Keratinocyte (primary cell): ENCODE results near the gene CLDN2. TPM values are rescaled to one million over a fixed set of nuclear protein-coding genes. Genes with fewer than 3 reads are reported as not detected.

Experiments used
- DNase-seq: peaks from one replicate; pipeline ENCODE4 v3.0.0-alpha.2; 2011; ENCODE audit warnings: low read depth, missing footprints, low spot score
- FAIRE-seq: peaks from 2 replicates; lab custom pipeline; 2011; peaks lifted over from hg19 to GRCh38; lab: Jason Lieb, UNC
- H2AFZ ChIP-seq: 2 replicates; pipeline ENCODE4 v1.6.0; 2012; ENCODE audit warnings: low read length, control low read depth, inconsistent platforms; ENCODE audit not compliant: control insufficient read depth
- H3K27ac ChIP-seq: 2 replicates; pipeline ENCODE4 v1.5.1; 2011; ENCODE audit warnings: low read length; ENCODE audit not compliant: control insufficient read depth, insufficient read depth
- H3K27me3 ChIP-seq: 3 replicates; pipeline ENCODE4 v1.6.0; 2011; ENCODE audit warnings: low read length; ENCODE audit not compliant: control insufficient read depth, insufficient read depth; ENCODE audit errors: extremely low read depth
- H3K36me3 ChIP-seq, 2 experiments: 2 replicates in 1 of 2; 3 replicates in 1 of 2; pipeline ENCODE4 v1.5.1; 2011; ENCODE audit warnings: low read length in 2 of 2, mild to moderate bottlenecking in 1 of 2; ENCODE audit not compliant: control insufficient read depth in 2 of 2, insufficient read depth in 2 of 2; ENCODE audit errors: extremely low read depth in 1 of 2
- H3K4me1 ChIP-seq: 3 replicates; pipeline ENCODE4 v1.5.1; 2011; ENCODE audit warnings: low read length; ENCODE audit not compliant: control insufficient read depth, insufficient read depth; ENCODE audit errors: extremely low read depth
- H3K4me2 ChIP-seq: 3 replicates; pipeline ENCODE4 v1.6.0; 2011; ENCODE audit warnings: low read depth, low read length; ENCODE audit not compliant: control insufficient read depth, insufficient read depth; ENCODE audit errors: extremely low read depth
- H3K4me3 ChIP-seq, 3 experiments: fragments of 200-600 bp in 1 of 3; sonication (generic) in 1 of 3; 2 replicates in 2 of 3; 3 replicates in 1 of 3; pipeline ENCODE4 v1.5.1; 2011 to 2016; ENCODE audit warnings: low read length in 3 of 3, mild to moderate bottlenecking in 3 of 3, control low read depth in 2 of 3, inconsistent platforms in 1 of 3, low read depth in 1 of 3, mixed read lengths in 1 of 3, mixed run types in 1 of 3, moderate library complexity in 1 of 3; ENCODE audit not compliant: control insufficient read depth in 2 of 3, insufficient read depth in 2 of 3; ENCODE audit errors: extremely low read depth in 1 of 3
- H3K79me2 ChIP-seq: 2 replicates; pipeline ENCODE4 v1.6.0; 2012; ENCODE audit warnings: low read length; ENCODE audit not compliant: control insufficient read depth, insufficient read depth
- H3K9ac ChIP-seq: 3 replicates; pipeline ENCODE4 v1.6.0; 2011; ENCODE audit warnings: low read length; ENCODE audit not compliant: control insufficient read depth, insufficient read depth; ENCODE audit errors: extremely low read depth
- H3K9me1 ChIP-seq: 3 replicates; pipeline ENCODE4 v1.6.0; 2011; ENCODE audit warnings: low read length; ENCODE audit not compliant: control insufficient read depth, insufficient read depth; ENCODE audit errors: extremely low read depth
- H3K9me3 ChIP-seq: 2 replicates; pipeline ENCODE4 v1.5.1; 2012; ENCODE audit warnings: low read depth, low read length; ENCODE audit not compliant: control insufficient read depth
- H4K20me1 ChIP-seq: 3 replicates; pipeline ENCODE4 v1.6.0; 2011; ENCODE audit warnings: low read length; ENCODE audit not compliant: control insufficient read depth, insufficient read depth; ENCODE audit errors: extremely low read depth
- EZH2 ChIP-seq: IDR thresholded peaks from one replicate; pipeline ENCODE4 v1.6.1; 2012; ENCODE audit warnings: inconsistent platforms, mild to moderate bottlenecking, low read length, moderate library complexity
- dilution Hi-C: fragments of 300-500 bp; cut with MboI; formaldehyde crosslinking; loops from one replicate; pipeline ENCODE4 v1.7.0; 2020; ENCODE audit warnings: low sequenced_read_pairs; ENCODE audit not compliant: extremely low pct_ligation_motif_present
- polyA plus RNA-seq, 5 experiments: library from polyadenylated mRNA; depleted of rRNA in 3 of 5; stranded (reverse) in 3 of 5; stranded (forward) in 1 of 5; unstranded in 1 of 5; fragments of >200 nt; gene quantifications; 1 replicate in 1 of 5; 2 replicates in 3 of 5; 3 replicates in 1 of 5; pipeline versions ENCODE4 v1.2.1 to v1.2.3, GENCODE V29; 2011 to 2012; ENCODE audit warnings: missing spikeins in 2 of 5, low read depth in 1 of 5, low replicate concordance in 1 of 5
- TF ChIP-seq, protein P1 (sequence below), 3 experiments: IDR thresholded peaks in 1 of 3; conservative IDR thresholded peaks in 1 of 3; optimal IDR thresholded peaks in 1 of 3; 2 replicates in 2 of 3; 3 replicates in 1 of 3; pipeline versions ENCODE3 to v1.5.1; 2011; ENCODE audit warnings: low read length in 3 of 3, mild to moderate bottlenecking in 3 of 3, moderate library complexity in 2 of 3, control low read depth in 1 of 3, inconsistent platforms in 1 of 3; ENCODE audit not compliant: insufficient read depth in 2 of 3; ENCODE audit errors: extremely low read depth in 1 of 3

CLDN2 gene
- polyA plus RNA-seq, 1 donor (not counting 4 experiments of a cell fraction or from before 2014, with no cell fraction given): not detected

DNA sequence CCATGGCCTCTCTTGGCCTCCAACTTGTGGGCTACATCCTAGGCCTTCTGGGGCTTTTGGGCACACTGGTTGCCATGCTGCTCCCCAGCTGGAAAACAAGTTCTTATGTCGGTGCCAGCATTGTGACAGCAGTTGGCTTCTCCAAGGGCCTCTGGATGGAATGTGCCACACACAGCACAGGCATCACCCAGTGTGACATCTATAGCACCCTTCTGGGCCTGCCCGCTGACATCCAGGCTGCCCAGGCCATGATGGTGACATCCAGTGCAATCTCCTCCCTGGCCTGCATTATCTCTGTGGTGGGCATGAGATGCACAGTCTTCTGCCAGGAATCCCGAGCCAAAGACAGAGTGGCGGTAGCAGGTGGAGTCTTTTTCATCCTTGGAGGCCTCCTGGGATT, 8.0 kb downstream of the CLDN2 start:
- H3K4me1 ChIP-seq: no peaks in the 10 kb centered on the region
- FAIRE-seq: no peak

DNA sequence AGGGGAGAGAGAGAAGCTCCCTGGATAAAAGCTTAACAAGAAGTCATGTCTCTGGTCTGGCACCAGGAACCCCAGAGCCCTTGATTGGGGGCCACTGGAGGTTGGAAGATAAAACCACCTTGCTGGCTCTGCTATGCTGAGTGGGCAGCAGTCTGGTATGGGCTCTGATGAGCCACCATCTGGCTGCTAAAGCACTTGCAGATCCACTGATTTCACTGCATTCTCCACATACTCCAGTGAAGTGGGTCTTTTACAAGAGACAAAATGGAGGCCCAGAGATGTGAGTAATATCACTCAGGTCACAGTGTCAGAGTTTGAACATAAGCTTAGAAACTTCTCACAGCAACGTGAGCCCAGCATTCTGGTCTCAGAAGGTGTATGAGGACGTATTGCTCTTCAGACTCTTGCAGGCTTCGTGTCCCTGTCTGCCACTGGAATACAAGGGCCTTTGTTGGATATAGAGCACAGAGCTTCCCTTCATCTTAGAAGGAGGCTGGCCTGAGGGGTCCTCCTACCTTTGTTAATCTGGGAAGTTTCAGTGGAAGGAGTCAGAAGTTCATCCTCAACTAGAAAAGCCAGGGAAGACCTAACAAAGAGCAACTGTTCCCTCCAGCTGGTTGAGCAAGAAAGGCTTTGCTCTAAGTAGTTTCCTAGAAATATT, 11.8 kb downstream of the CLDN2 start:
- dilution Hi-C loops: no loop called here
- FAIRE-seq (no peak), DNase-seq (no peak)
- Histone ChIP-seq H3K9me1 (no peaks in the 10 kb centered on the region), H3K36me3 (no peaks in the 10 kb centered on the region), H3K27me3 (peaks cover 5% of the 10 kb centered on the region), H3K9ac (no peak overlapping the region), H3K79me2 (no peaks in the 10 kb centered on the region), H3K4me3 (no peak overlapping the region), H4K20me1 (no peaks in the 10 kb centered on the region), H3K4me1 (no peaks in the 10 kb centered on the region), H3K4me2 (no peak overlapping the region), H3K27ac (no peak overlapping the region), H3K9me3 (no peaks in the 10 kb centered on the region), H2AFZ (no peak overlapping the region)
- TF ChIP-seq EZH2: no peak
- TF ChIP-seq, protein P1, sequence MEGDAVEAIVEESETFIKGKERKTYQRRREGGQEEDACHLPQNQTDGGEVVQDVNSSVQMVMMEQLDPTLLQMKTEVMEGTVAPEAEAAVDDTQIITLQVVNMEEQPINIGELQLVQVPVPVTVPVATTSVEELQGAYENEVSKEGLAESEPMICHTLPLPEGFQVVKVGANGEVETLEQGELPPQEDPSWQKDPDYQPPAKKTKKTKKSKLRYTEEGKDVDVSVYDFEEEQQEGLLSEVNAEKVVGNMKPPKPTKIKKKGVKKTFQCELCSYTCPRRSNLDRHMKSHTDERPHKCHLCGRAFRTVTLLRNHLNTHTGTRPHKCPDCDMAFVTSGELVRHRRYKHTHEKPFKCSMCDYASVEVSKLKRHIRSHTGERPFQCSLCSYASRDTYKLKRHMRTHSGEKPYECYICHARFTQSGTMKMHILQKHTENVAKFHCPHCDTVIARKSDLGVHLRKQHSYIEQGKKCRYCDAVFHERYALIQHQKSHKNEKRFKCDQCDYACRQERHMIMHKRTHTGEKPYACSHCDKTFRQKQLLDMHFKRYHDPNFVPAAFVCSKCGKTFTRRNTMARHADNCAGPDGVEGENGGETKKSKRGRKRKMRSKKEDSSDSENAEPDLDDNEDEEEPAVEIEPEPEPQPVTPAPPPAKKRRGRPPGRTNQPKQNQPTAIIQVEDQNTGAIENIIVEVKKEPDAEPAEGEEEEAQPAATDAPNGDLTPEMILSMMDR (optimal IDR thresholded peaks at IDR 0.05 in 1 of 3, IDR thresholded peaks at IDR 0.05 in 1 of 3, conservative IDR thresholded peaks at IDR 0.05 in 1 of 3; ENCODE audit: extremely low read depth in 1 of 3, insufficient read depth in 2 of 3, low read length in 3 of 3): no peak

More for the DNA sequence above, 8.0 kb downstream of the CLDN2 start:
- H2AFZ ChIP-seq: no peak overlapping the region
- peaks cover 5% of the 10 kb centered on the region for H3K27me3 ChIP-seq
- H3K9me3 ChIP-seq: no peaks in the 10 kb centered on the region
- H3K4me3 ChIP-seq: no peak overlapping the region
- H3K9ac ChIP-seq: no peak overlapping the region
- dilution Hi-C loops: no loop called here
- H3K4me2 ChIP-seq: no peak overlapping the region
- no peaks in the 10 kb centered on the region for H4K20me1 ChIP-seq
- no peak overlapping the region for H3K27ac ChIP-seq
- TF ChIP-seq, protein P1 (optimal IDR thresholded peaks at IDR 0.05 in 1 of 3, IDR thresholded peaks at IDR 0.05 in 1 of 3, conservative IDR thresholded peaks at IDR 0.05 in 1 of 3; ENCODE audit: extremely low read depth in 1 of 3, insufficient read depth in 2 of 3, low read length in 3 of 3): no peak
- no peak for TF ChIP-seq EZH2
- H3K9me1 ChIP-seq: no peaks in the 10 kb centered on the region
- no peaks in the 10 kb centered on the region for H3K79me2 ChIP-seq
- H3K36me3 ChIP-seq: no peaks in the 10 kb centered on the region
- no peak for DNase-seq
